Measurements from ENCODE around the gene THOC7. TPM values are rescaled to one million over a fixed set of nuclear protein-coding genes. Genes with fewer than 3 reads are reported as not detected.

Gene THOC7
- total RNA-seq, 4 donors from 2014 or later = 39.2 to 68.7 (median 41.8) TPM

GRCh38 chr3:63909431-63909830 is 45.8 kb upstream of the THOC7 start:
- ATAC-seq (ENCODE audit: low FRiP score) (no peak), DNase-seq (ENCODE audit: low spot score) (no peak)
- TF ChIP-seq, protein P1, sequence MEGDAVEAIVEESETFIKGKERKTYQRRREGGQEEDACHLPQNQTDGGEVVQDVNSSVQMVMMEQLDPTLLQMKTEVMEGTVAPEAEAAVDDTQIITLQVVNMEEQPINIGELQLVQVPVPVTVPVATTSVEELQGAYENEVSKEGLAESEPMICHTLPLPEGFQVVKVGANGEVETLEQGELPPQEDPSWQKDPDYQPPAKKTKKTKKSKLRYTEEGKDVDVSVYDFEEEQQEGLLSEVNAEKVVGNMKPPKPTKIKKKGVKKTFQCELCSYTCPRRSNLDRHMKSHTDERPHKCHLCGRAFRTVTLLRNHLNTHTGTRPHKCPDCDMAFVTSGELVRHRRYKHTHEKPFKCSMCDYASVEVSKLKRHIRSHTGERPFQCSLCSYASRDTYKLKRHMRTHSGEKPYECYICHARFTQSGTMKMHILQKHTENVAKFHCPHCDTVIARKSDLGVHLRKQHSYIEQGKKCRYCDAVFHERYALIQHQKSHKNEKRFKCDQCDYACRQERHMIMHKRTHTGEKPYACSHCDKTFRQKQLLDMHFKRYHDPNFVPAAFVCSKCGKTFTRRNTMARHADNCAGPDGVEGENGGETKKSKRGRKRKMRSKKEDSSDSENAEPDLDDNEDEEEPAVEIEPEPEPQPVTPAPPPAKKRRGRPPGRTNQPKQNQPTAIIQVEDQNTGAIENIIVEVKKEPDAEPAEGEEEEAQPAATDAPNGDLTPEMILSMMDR (IDR thresholded peaks at IDR 0.05) = no peak

DNA sequence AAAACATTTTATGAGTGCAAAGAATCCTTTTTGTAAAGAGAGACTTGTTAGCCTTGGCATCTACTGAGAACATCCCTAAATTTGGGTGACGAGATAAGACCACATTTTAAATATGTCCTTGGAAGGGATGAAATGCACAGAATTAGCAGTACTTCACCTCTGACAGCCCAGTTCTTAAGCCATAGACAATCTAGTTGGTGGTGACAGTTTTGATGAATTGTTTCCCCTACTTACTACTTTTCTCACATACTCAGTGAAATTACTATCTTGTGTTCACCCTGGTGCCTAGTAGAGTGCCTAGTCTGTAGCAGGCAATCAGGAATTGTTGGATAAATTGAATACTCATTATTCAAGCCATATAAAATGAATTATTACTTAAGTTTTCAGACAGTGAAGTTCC is 45.2 kb upstream of the THOC7 start:
- DNase-seq (ENCODE audit: low spot score) (no peak), ATAC-seq (ENCODE audit: low FRiP score) (no peak)
- TF ChIP-seq, protein P1 (IDR thresholded peaks at IDR 0.05) = no peak

DNA sequence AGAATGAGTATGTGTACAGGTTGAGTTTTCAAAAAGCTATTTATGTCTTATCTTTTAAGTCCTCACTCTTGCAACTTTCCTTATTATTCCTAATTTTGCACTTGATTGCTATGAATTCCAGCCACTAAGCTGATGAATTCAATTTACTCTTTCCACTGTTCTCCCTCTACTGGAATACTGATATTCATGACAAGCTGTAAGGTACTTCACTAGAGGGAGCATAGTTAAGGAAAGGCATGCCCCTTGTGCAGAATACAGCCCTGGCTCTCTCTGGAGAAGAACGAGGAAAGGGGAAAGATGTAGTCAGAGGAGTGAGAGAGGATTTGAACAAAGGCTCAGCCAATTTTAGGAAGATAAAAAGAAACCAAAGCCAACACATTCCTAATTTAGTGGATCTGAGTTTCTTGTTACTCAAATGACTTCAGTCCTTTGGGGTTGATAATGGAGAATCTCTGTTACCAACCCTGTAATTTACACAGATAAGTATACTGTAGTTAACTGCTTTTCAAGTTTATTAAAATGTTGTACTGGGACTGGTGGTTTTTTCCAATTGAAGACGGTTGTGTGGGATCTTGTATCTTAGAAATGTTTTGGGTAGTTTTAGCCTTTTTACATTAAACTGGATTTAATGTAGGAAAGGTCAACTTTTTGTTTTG is 44.6 kb upstream of the THOC7 start:
- TF ChIP-seq, protein P1 (IDR thresholded peaks at IDR 0.05) = no peak
- ATAC-seq (ENCODE audit: low FRiP score) = no peak
- no peak for DNase-seq (ENCODE audit: low spot score)

- ATAC-seq (ENCODE audit: low FRiP score) (no peak), DNase-seq (ENCODE audit: low spot score) (no peak)
- TF ChIP-seq, protein P1 (IDR thresholded peaks at IDR 0.05) = no peak
Measured at GRCh38 chr3:63905731-63906620, 42.4 kb upstream of the THOC7 start.

DNA sequence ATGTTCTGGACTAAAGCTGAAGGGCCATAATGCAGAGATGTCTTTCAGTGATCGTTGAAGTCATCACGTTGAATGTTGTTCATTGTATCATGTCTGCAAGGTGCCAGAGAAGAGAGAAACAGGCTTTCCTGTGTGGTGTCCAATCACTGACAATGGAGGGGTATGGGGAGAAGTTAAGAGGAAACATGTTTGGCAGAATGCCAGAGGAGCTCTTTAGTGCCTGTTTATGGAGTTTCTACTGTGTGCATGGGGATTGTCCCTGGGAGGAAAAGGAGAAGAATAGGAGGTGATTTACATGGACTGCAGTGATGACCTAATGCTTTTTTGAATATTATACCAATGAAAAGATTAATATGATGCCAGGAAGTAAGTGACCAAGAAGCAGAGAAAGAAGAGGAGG is 36.9 kb upstream of the THOC7 start:
- ATAC-seq (ENCODE audit: low FRiP score) (no peak), DNase-seq (ENCODE audit: low spot score) (no peak)
- TF ChIP-seq, protein P1 (IDR thresholded peaks at IDR 0.05) = no peak

GRCh38 chr3:63900010-63900409 is 36.4 kb upstream of the THOC7 start:
- no peak for ATAC-seq (ENCODE audit: low FRiP score)
- no peak for DNase-seq (ENCODE audit: low spot score)
- TF ChIP-seq, protein P1 (IDR thresholded peaks at IDR 0.05) = no peak

Measured in omental fat pad (tissue), 4 donors.